Hematopoietic multipotent progenitor cell (in vitro differentiated cells): ENCODE measurements around the gene MBD3L2. TPM values are rescaled to one million over a fixed set of nuclear protein-coding genes. Genes with fewer than 3 reads are reported as not detected.
"Not testable (repeated sequence)": the region's sequence is repeated elsewhere in the genome, so short reads cannot be mapped to it uniquely, and the experiment has no call there.

ENCODE experiments used
- DNase-seq, 3 donors: peaks; one replicate each; pipeline ENCODE4 v3.0.0-alpha.2; 2011 to 2015; ENCODE audit warnings: low read depth in 2 of 3, low spot score in 2 of 3
- total RNA-seq: library from RNA; depleted of rRNA; stranded (reverse); fragments of >200 nt; gene quantifications from one replicate; pipeline ENCODE4 v1.2.3, GENCODE V29; 2012

MBD3L2 gene
- total RNA-seq, 1 donor = not detected

GRCh38 chr19:7058576-7058975 is 9.5 kb downstream of the MBD3L2 start, which contains the start of gene MBD3L3:
TSS of gene MBD3L3 (minus strand) at chr19:7058676. CDS start at chr19:7058605, 71 bp downstream.
- DNase-seq = not testable (repeated sequence)

- DNase-seq = not testable (repeated sequence)
Measured at GRCh38 chr19:7059977-7060376, 10.9 kb downstream of the MBD3L2 start.

- no peak for DNase-seq
Measured at GRCh38 chr19:7063339-7063738, 14.2 kb downstream of the MBD3L2 start.

- no peak for DNase-seq
Measured at GRCh38 chr19:7063764-7064418, 14.8 kb downstream of the MBD3L2 start.

GRCh38 chr19:7067122-7067521 is 18.0 kb downstream of the MBD3L2 start:
- peak in 2 of 3 donors; percentile 28 to 37 for DNase-seq

- DNase-seq = no peak
Measured at GRCh38 chr19:7067716-7068115, 18.6 kb downstream of the MBD3L2 start.

GRCh38 chr19:7068599-7068998 is 19.5 kb downstream of the MBD3L2 start:
- DNase-seq = no peak

GRCh38 chr19:7069042-7069903 is 20.2 kb downstream of the MBD3L2 start, which contains the start of gene ZNF557:
TSS of gene ZNF557 (plus strand) at chr19:7069703. CDS start at chr19:7075075, 5,372 bp downstream.
- DNase-seq = peak; percentile 97 to 99 (median 99)

- peak in 1 of 3 donors; percentile 40 for DNase-seq
Measured at GRCh38 chr19:7069904-7070226, 20.7 kb downstream of the MBD3L2 start.

GRCh38 chr19:7072541-7072940 is 23.4 kb downstream of the MBD3L2 start:
- no peak for DNase-seq

GRCh38 chr19:7074705-7075282 is 25.7 kb downstream of the MBD3L2 start:
- no peak for DNase-seq

- DNase-seq = no peak
Measured at GRCh38 chr19:7076151-7076550, 27.0 kb downstream of the MBD3L2 start.

- DNase-seq = peak in 1 of 3 donors; percentile 56
Measured at GRCh38 chr19:7078008-7078407, 28.9 kb downstream of the MBD3L2 start.

GRCh38 chr19:7083076-7083956 is 34.2 kb downstream of the MBD3L2 start:
- peak in 1 of 3 donors; percentile 73 for DNase-seq

- DNase-seq = no peak
Measured at GRCh38 chr19:7088999-7089398, 39.9 kb downstream of the MBD3L2 start.

- no peak for DNase-seq
Measured at GRCh38 chr19:7098096-7098495, 49.0 kb downstream of the MBD3L2 start.

GRCh38 chr19:7098701-7099596 is 49.8 kb downstream of the MBD3L2 start:
- DNase-seq = peak; percentile 80 to 93 (median 92)

GRCh38 chr19:7099597-7099921 is 50.4 kb downstream of the MBD3L2 start:
- DNase-seq = no peak
